Measurements from ENCODE around the gene RFX8. TPM values are rescaled to one million over a fixed set of nuclear protein-coding genes. Genes with fewer than 3 reads are reported as not detected.

The RFX8 gene
- total RNA-seq, 1 donor from 2014 or later: not detected

GRCh38 chr2:101410114-101410513 is 64.8 kb downstream of the RFX8 start:
- DNase-seq (ENCODE audit: low read depth): no peak

DNA sequence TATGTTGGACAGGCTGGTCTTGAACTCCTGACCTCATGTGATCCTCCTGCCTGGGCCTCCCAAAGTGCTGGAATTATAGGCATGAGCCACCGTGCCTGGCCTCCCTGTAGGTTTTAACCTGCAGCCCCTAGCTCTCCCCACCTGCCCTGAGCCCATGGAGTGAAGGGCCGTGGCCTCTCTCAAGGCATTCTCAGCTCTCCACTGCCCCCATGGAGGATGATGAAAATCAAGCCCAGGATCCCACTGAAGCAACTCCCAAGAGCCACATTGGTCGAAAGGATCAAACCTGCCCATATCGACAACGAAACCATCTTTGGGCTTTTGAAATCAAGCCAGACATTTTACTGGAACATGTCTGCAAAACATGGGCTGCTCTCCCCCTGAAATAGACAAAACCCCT is 65.2 kb downstream of the RFX8 start:
- no peak for DNase-seq (ENCODE audit: low read depth)

DNA sequence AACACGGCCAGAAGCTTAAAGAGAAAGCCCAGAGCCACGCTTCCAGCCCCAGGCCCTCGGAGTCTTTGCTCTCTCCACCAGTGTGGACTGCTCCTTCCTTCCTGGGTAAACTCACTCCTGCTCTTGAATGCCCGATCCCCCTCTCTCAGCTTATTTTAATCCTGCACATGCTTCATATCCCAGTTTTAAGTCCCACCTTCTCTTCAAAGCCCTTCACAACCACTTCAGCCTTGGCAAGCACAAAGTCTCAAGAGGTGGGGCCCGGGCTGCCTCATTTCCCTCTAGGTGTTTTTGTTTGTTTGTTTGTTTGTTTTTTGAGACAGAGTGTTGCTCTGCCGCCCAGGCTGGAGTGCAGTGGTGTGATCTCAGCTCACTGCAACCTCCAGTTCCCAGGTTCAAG is 66.0 kb downstream of the RFX8 start:
- DNase-seq (ENCODE audit: low read depth): no peak

- DNase-seq (ENCODE audit: low read depth): no peak
These were observed 69.5 kb downstream of the RFX8 start for GRCh38 chr2:101405351-101405899.

- DNase-seq (ENCODE audit: low read depth): no peak
These were observed 71.2 kb downstream of the RFX8 start for GRCh38 chr2:101403745-101404144.

DNA sequence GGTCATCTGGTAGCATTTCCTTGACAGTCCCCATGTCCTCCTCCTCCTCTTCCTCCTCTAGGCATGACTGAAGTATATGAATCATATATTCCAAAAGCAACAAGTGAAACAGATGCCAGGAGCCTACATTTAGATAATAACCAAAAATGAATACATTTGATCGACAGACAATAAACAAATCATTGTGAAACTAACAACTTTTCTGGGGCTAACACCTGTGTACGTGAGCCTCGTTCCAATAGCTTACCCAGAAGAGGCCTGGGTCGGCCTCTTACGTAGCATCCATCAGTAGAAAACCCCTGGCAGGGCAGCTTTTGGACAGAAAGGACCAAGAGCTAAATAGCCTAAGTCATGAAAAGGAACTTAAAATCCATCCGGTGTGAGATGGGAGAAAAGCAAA is 72.3 kb downstream of the RFX8 start:
- DNase-seq (ENCODE audit: low read depth): no peak

DNA sequence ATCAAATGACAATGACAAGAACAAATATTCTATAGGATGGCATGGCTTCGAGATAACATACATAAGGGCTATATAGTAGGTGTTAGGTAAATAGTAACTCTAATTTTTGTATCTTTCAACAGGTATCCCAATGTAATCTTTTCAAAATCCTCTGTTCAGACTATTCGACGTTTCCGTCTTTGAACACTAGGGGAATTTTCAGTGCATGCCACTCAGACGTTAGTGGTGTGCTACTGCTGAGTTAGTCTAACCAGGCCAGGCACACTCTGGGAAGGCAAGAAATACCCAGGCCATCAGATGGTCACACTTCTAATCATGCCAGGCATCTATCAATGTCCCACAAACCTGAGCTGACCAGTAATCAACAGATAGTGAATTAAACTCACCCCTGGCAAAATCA is 73.0 kb downstream of the RFX8 start:
- no peak for DNase-seq (ENCODE audit: low read depth)

- peak; percentile 54 for DNase-seq (ENCODE audit: low read depth)
These were observed 73.6 kb downstream of the RFX8 start for GRCh38 chr2:101401326-101401665.

DNA sequence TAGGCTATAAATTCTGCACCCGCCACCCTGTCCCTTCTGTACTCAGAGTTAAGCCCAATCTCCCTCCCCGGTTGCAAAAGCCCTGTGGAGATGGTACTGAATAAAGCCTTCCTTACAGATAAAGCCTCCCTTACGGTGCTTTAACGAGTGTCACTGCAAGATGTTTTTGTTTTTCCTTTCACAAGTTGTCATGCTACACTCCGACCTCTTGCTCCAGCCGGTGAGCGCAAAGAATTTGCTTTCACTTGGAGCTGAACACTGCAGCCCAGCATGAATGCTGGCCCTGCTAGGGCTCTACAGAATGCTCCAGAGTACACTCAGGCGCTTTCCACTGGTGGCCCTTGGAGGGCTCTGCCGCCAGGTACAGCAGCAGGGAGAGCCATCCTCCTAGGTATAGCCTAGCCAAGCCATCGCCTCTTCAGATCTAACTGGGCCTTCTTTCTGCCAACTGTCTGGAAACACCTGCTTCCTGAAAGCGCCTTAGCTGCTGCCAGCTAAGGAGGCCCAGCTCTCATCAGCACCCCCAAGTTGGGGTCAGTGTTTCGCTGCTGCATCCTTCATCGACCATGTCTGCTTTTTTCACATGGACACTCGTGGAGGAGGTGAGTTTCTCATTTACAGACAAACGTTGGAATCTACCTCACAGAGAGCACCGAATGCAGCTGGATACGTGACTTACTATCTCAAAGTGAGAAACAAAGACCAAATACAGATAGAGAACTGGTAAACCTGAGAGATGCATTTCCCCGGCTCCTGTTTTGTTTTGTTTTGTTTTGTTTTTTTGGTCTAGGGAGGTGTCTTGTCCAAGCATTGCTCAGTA is 74.2 kb downstream of the RFX8 start:
- DNase-seq (ENCODE audit: low read depth): peak; percentile 61

- DNase-seq (ENCODE audit: low read depth): peak; percentile 99
These were observed 74.9 kb downstream of the RFX8 start for GRCh38 chr2:101400048-101400447.

DNA sequence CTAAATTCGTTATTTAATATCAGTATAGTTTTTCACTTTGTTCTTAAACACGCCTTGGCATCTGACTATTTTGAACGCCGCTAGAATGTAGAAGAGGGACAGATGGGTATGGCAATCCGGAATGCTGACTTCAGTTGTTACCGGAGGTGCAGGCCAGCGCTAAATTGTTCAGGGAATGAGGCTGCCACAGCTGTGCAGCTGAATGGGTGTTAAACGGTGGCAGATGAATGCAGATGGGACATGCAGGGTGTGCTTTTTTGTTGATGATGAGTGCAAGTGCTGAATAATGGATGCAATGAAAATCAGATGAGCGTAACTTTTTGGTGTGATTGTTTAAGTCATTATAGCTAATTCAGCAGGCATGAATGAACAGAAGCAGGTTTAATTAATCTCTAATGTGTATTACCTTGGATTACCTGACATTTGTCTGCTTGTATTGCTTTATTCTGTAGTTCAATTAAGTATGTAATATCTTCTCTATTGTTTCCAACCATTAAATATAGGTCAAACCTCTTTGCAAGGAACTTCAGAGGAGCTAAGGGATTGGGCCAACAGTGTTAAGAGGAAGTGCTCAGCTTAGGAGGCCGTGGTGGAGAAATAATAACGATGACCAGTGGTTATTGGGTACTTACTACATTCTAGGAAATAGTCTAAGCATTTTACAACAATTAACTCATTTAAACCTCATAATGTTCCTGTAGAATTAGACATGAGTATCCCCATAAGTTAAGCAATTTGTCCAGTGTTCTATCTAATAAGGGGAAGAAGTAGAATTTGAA is 75.7 kb downstream of the RFX8 start:
- DNase-seq (ENCODE audit: low read depth): no peak

GRCh38 chr2:101398116-101398821 is 76.6 kb downstream of the RFX8 start:
- DNase-seq (ENCODE audit: low read depth): no peak

GRCh38 chr2:101396316-101396717 is 78.6 kb downstream of the RFX8 start:
- DNase-seq (ENCODE audit: low read depth): peak; percentile 98

GRCh38 chr2:101395545-101396315 is 79.2 kb downstream of the RFX8 start:
- DNase-seq (ENCODE audit: low read depth): peak; percentile 15

DNA sequence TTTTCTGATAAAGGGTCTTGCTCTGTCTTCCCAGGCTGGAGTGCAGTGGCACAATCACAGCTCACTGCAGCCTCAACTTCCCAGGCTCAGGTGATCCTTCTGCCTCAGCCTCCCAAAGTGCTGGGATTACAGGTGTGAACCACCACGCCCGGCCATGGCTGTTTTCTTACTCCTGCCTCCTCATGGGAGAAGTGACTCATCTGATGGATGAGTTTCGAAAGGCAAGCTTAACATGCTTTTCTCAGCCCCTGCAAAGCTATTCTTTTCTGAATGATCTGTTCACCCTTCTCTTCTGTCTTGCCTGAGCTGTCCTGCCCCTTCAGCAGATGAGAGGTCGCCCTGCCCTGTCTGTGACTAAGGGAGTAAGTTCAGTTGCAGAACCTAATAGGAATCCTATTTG is 86.7 kb downstream of the RFX8 start:
- DNase-seq (ENCODE audit: low read depth): peak; percentile 86

DNA sequence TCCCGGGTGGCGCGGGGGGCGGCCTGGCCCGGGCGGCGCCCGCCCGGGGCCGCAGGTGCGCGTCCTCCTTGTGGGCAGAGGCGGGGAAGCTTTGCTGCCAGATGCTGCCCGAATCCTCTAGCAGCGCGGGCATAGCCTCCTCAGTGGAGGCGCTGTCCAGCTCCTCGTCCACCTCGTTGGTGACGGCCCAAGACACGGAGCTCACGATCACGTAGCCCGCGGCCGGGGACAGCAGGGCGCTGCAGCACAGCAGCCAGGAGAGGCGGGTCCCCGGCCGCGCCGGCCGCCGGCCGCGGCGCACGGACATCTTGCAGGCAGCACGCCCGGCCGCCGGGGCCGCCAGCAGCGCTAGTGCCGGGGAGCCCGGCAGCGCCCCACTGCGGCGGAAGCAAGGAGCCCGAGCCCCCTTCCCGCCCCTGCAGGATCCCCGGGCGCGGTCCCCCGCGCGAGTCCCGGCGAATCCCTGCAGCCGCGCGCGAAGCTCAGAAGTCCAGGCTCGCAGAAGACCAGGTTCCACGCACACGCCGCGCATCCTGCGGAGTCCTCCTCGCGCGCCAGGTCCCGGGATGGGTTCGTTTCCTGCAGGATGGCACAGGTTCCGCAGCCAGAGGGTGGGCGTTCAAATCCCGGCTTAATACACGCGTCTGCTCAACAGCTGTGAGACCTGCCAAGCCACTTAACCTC is 87.6 kb downstream of the RFX8 start, which contains the start of gene CREG2:
TSS of gene CREG2 (minus strand) at position 353 of the 684 bp plus-strand sequence. CDS start at position 307, 46 bp downstream.
- DNase-seq (ENCODE audit: low read depth): peak; percentile 27

DNA sequence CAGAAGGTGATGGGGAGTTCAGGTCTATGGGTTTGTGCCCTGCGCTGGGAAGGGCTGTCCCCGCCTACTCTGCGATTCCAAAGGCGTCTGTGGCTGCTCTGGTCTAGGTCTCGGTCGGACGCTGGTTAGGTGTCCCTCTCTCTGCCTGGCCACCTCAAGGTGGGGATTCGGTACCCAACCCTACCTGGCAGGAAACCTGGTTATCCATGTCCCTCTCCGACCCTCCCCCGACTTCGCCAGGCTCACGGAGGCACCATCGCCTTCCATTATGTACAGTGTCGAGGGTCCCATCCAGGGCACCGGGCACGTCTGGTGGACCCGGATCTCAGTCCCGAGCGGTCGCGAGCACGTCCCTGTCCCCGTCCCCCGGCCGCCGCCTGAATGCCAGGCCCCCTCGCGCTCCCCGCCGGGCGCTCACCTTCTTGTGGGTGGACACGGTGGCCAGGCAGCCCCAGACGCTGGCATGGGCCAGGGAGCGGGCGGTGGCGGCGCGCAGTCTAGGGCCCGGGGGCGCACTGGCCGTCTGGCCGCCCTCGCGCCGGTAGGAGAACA is 88.2 kb downstream of the RFX8 start:
- DNase-seq (ENCODE audit: low read depth): no peak

DNA sequence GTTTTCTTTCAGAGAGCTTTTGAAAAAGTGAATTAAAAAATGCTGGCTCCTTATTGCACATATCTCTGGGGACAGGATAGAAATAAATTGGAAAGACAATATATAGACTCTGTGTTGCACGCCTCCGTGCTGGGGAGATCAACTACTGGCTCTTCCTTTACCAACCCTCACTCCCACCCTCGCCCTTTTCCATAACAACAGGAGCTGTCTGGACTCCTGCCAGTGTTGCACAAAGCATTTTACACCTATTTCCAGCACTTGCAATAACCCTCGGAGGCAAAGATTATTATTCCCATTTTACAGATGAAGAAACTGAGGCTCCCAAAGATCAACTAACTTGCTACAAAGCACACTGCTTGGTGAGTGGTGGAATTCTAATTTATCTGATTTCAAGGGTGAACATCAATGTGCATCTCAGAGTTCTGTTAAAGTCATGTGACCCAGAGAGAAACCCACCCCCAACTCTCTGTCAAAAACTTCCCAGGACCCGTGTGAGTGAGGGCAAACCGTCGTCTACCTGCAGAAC is 91.8 kb downstream of the RFX8 start:
- no peak for DNase-seq (ENCODE audit: low read depth)

GRCh38 chr2:101382442-101382841 is 92.5 kb downstream of the RFX8 start:
- peak; percentile 38 for DNase-seq (ENCODE audit: low read depth)

DNA sequence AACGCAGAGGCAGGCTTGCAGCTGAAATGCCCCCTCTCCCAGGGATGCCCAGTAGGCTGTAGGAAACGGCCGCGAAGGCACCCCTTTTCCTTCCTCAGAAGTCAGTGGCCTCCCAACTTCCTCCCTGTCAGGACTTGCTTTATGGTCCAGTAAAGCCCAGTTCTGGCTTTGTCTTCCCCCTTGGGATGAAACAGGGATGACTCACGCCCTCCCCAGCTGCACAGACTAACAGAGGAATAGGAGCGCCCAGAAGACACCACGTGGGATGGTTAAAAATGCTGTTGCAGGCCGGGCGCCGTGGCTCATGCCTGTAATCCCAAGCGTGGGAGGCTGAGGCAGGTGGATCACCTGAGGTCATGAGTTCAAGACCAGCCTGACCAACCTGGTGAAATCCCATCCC is 94.5 kb downstream of the RFX8 start:
- peak; percentile 53 for DNase-seq (ENCODE audit: low read depth)

All from renal cortical epithelial cell (primary cell).